SU-DHL-6 (cell line): Measurements from ENCODE around the gene CSF1.

Experiments used
- H2AFZ ChIP-seq: fragments of 200-600 bp; sonication (generic); 2 replicates; pipeline ENCODE4 v1.6.1; 2014; ENCODE audit warnings: low read depth, mild to moderate bottlenecking, moderate library complexity, mixed read lengths, antibody characterized with exemption, low read length; ENCODE audit not compliant: severe bottlenecking
- H3F3A ChIP-seq: fragments of 200-600 bp; shearing (Covaris generic); 2 replicates; pipeline ENCODE4 v1.6.0; 2016; ENCODE audit warnings: antibody characterized with exemption, mild to moderate bottlenecking; ENCODE audit not compliant: insufficient read depth
- H3K27ac ChIP-seq: fragments of 200-600 bp; sonication (generic); 2 replicates; pipeline ENCODE4 v1.5.1; 2016; ENCODE audit warnings: low read depth, mild to moderate bottlenecking, low read length, moderate library complexity, mixed read lengths
- H3K27me3 ChIP-seq: fragments of 200-600 bp; sonication (generic), shearing (Covaris generic); 2 replicates; pipeline ENCODE4 v1.6.0; 2014; ENCODE audit warnings: mild to moderate bottlenecking, low read length
- H3K36me3 ChIP-seq: fragments of 200-600 bp; sonication (generic); 2 replicates; pipeline ENCODE4 v1.6.1; 2014; ENCODE audit warnings: mild to moderate bottlenecking, low read length, mixed read lengths
- H3K4me2 ChIP-seq: fragments of 300-600, 200-600 bp; shearing (Covaris generic), sonication (generic); 2 replicates; pipeline ENCODE4 v1.6.0; 2014; ENCODE audit warnings: low read length, low read depth, mild to moderate bottlenecking; ENCODE audit not compliant: poor library complexity, severe bottlenecking
- H3K4me3 ChIP-seq: fragments of 200-600 bp; sonication (generic); 2 replicates; pipeline ENCODE4 v1.5.1; 2014; ENCODE audit warnings: antibody characterized with exemption, low read length, mild to moderate bottlenecking, mixed read lengths; ENCODE audit not compliant: insufficient read depth, poor library complexity, severe bottlenecking
- H3K79me2 ChIP-seq: fragments of 200-600 bp; sonication (generic); 2 replicates; pipeline ENCODE4 v1.6.1; 2014; ENCODE audit warnings: mild to moderate bottlenecking, low read length, moderate library complexity; ENCODE audit not compliant: insufficient read depth
- H3K9ac ChIP-seq: fragments of 200-600 bp; sonication (generic); 2 replicates; pipeline ENCODE4 v1.7.0; 2014; ENCODE audit warnings: mild to moderate bottlenecking, low read length
- H3K9me2 ChIP-seq: fragments of 200-600 bp; sonication (generic); replicated peaks from 2 replicates; pipeline ENCODE4 v1.6.1; 2014; ENCODE audit warnings: low read length; ENCODE audit not compliant: insufficient read depth
- H3K9me3 ChIP-seq: fragments of 200-600 bp; sonication (generic); 2 replicates; pipeline ENCODE4 v1.6.1; 2014; ENCODE audit warnings: low read length, mixed read lengths; ENCODE audit not compliant: insufficient read depth
- H4K20me1 ChIP-seq: fragments of 200-600 bp; sonication (generic); 2 replicates; pipeline ENCODE4 v1.6.1; 2014; ENCODE audit warnings: low read depth, mild to moderate bottlenecking, antibody characterized with exemption, low read length, moderate library complexity, mixed read lengths
- EZH2phosphoT487 ChIP-seq: fragments of 200-600 bp; sonication (generic), shearing (Covaris generic); conservative IDR thresholded peaks from 2 replicates; pipeline ENCODE4 v1.6.1; 2018; ENCODE audit warnings: mild to moderate bottlenecking, antibody characterized with exemption, low read length, moderate library complexity, mixed read lengths
- TF ChIP-seq, protein P1 (sequence below): fragments of 200-600 bp; sonication (generic); IDR thresholded peaks from one replicate; pipeline ENCODE4 v1.5.1; 2017; ENCODE audit warnings: antibody characterized with exemption, mild to moderate bottlenecking, low read length, moderate library complexity; ENCODE audit not compliant: insufficient read depth, poor library complexity, severe bottlenecking

CSF1 gene

GRCh38 chr1:109975718-109976117 is 65.1 kb downstream of the CSF1 start:
- no peaks in the 10 kb centered on the region for H3K27me3 ChIP-seq
- H3F3A ChIP-seq: no peaks in the 10 kb centered on the region
- H4K20me1 ChIP-seq: no peaks in the 10 kb centered on the region
- no peak overlapping the region for H3K4me2 ChIP-seq
- H3K79me2 ChIP-seq: no peaks in the 10 kb centered on the region
- H3K36me3 ChIP-seq: no peaks in the 10 kb centered on the region
- no peak overlapping the region for H2AFZ ChIP-seq
- no peaks in the 10 kb centered on the region for H3K9me2 ChIP-seq
- no peak overlapping the region for H3K9ac ChIP-seq
- no peak for TF ChIP-seq EZH2phosphoT487
- TF ChIP-seq, protein P1, sequence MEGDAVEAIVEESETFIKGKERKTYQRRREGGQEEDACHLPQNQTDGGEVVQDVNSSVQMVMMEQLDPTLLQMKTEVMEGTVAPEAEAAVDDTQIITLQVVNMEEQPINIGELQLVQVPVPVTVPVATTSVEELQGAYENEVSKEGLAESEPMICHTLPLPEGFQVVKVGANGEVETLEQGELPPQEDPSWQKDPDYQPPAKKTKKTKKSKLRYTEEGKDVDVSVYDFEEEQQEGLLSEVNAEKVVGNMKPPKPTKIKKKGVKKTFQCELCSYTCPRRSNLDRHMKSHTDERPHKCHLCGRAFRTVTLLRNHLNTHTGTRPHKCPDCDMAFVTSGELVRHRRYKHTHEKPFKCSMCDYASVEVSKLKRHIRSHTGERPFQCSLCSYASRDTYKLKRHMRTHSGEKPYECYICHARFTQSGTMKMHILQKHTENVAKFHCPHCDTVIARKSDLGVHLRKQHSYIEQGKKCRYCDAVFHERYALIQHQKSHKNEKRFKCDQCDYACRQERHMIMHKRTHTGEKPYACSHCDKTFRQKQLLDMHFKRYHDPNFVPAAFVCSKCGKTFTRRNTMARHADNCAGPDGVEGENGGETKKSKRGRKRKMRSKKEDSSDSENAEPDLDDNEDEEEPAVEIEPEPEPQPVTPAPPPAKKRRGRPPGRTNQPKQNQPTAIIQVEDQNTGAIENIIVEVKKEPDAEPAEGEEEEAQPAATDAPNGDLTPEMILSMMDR: no peak
- no peak overlapping the region for H3K4me3 ChIP-seq
- H3K27ac ChIP-seq: no peak overlapping the region
- H3K9me3 ChIP-seq: no peaks in the 10 kb centered on the region

DNA sequence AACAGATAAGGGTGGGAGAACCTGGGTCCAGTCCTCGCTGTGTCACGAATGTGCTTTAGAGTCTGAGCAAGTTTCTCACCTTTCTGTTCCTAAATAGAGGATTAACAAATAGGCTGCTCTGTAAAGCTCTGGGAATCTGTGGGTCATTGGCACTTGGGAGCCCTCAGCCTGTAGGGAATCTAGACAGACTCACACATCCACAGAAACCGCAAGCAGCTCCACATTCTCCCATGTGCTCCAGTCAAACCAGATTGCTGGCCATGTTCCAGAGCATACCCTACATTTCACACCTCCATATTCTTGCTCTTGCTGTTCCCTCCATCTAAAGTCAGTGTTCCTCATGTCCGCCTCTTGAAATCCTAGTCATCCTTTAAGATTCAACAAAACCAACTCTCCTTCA is 66.1 kb downstream of the CSF1 start:
- H3F3A ChIP-seq: no peaks in the 10 kb centered on the region
- H3K27me3 ChIP-seq: no peaks in the 10 kb centered on the region
- H4K20me1 ChIP-seq: no peaks in the 10 kb centered on the region

DNA sequence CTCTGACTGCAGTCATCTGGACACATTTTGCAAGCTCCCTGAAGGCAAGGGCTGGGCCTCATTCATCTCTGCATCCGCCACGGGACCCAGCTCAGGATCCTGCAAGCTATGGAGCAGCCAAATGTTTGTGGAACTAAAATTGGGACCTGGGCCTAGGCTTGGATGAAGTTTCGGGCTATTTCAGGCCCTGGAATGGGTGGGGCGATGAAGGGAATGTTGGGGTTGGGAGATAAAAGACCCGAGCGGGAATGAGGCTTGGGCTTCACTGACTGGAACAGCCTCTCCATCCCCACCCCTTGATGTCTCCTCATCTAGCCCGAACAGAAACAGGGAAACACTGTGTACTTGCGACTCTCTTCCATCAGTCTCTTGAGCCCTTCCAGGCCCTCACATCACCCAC is 66.6 kb downstream of the CSF1 start:
- no peaks in the 10 kb centered on the region for H3K9me2 ChIP-seq
- H3K79me2 ChIP-seq: no peaks in the 10 kb centered on the region
- no peaks in the 10 kb centered on the region for H3K27me3 ChIP-seq
- no peak for TF ChIP-seq EZH2phosphoT487
- TF ChIP-seq, protein P1: no peak
- no peak overlapping the region for H3K4me3 ChIP-seq
- no peaks in the 10 kb centered on the region for H3K9me3 ChIP-seq
- H3K27ac ChIP-seq: no peak overlapping the region
- H3K36me3 ChIP-seq: no peaks in the 10 kb centered on the region
- no peaks in the 10 kb centered on the region for H4K20me1 ChIP-seq
- H3K9ac ChIP-seq: no peak overlapping the region
- no peak overlapping the region for H3K4me2 ChIP-seq
- no peak overlapping the region for H2AFZ ChIP-seq
- H3F3A ChIP-seq: no peaks in the 10 kb centered on the region

More for the DNA sequence above, 66.1 kb downstream of the CSF1 start:
- no peaks in the 10 kb centered on the region for H3K9me3 ChIP-seq
- TF ChIP-seq, protein P1: no peak
- TF ChIP-seq EZH2phosphoT487: no peak
- no peak overlapping the region for H2AFZ ChIP-seq
- H3K4me3 ChIP-seq: no peak overlapping the region
- no peaks in the 10 kb centered on the region for H3K9me2 ChIP-seq
- H3K79me2 ChIP-seq: no peaks in the 10 kb centered on the region
- no peaks in the 10 kb centered on the region for H3K36me3 ChIP-seq
- H3K27ac ChIP-seq: no peak overlapping the region
- no peak overlapping the region for H3K4me2 ChIP-seq
- H3K9ac ChIP-seq: no peak overlapping the region
